NCI-H187 (cell line): ENCODE measurements around the gene E2F1.

Source experiments
- DNase-seq, 2 experiments: peaks; one replicate each; lab custom pipeline; 2025; lab: John Stamatoyannopoulos, UW

The E2F1 gene, protein sequence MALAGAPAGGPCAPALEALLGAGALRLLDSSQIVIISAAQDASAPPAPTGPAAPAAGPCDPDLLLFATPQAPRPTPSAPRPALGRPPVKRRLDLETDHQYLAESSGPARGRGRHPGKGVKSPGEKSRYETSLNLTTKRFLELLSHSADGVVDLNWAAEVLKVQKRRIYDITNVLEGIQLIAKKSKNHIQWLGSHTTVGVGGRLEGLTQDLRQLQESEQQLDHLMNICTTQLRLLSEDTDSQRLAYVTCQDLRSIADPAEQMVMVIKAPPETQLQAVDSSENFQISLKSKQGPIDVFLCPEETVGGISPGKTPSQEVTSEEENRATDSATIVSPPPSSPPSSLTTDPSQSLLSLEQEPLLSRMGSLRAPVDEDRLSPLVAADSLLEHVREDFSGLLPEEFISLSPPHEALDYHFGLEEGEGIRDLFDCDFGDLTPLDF

DNA sequence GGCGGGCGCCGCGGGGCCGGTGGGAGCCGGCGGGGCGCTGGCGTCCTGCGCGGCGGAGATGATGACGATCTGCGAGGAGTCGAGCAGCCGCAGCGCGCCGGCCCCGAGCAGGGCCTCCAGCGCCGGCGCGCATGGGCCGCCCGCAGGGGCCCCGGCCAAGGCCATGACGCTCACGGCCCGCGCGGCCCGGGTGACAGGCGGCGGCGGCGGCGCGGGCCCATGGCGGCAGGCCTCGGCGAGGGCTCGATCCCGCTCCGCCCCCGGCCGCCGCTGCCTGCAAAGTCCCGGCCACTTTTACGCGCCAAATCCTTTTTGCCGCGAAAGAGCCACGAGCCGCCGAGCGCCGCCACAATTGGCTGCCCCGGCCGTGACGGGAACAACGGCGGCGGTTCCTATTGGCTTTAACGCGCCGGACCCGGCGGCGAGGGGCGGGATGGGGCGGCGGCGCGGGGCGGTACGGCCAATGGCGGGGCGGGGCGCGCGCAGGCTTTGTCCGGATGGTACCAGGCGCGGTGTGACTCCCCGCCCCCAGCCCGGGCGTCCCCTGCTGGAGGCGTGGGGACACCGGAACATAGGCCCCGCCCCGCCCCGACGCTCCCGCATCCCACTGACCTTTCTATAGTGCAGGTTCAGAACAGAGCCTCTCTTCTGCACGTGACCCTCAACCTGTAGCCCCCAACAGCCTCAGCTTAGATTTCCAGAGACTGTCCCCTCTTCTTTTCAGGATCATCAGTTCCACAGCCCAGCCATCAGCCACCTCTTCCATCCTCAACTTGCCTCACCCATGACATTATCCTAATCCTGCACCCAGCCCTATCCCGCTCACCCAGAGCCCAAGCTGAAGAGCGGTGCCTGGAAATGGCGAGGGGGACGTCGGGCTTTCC, at the start of gene E2F1:
Gene E2F1, minus strand, starts transcription at position 286 of the 884 bp plus-strand sequence. Its CDS starts 121 bp downstream, at position 165.
- DNase-seq: peak; percentile 84 to 94

DNA sequence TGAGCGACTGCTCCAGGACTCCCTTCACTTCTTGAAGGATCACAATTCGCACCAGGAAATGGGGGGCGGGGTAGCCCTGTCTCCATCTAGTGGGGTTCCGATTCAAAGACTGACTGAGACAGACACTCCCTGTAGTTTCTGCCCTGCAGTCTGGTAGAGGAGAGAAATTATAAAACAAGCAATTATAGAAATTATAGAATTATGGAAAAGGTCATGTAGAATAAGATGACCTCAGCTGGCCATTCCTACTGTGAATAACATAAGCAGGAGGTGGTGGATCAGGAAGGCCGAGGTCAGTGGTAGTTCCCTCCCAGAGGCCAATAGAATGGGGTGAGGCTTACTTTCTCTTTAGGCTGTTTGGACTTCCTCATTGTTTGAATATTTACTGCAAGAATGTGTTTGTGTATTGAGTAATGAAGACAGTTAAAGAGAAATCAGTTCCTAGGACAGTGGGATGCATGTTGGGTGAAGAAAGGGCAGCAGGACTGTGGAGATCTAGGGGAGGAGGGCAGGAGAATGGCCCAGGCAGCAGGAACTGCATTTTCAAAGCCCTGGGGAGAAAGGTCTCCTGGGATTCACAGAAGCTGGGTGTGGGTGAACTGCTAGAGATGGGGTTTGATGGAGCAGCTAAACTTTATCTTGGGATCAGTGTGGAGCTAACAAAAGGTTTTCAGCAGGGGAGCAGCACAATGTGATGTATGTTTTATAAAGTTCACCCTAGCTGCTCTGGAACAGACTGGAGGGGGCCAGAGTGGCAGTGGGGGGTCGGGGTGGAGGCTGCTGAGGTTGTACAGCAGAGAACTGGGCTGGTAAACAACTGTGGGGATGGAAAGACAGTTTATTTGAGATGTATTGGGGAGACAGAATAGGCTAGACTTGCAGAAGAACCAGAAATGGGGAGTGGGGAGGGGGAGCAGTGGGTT, 47.7 kb upstream of the E2F1 start:
- DNase-seq: no peak

DNA sequence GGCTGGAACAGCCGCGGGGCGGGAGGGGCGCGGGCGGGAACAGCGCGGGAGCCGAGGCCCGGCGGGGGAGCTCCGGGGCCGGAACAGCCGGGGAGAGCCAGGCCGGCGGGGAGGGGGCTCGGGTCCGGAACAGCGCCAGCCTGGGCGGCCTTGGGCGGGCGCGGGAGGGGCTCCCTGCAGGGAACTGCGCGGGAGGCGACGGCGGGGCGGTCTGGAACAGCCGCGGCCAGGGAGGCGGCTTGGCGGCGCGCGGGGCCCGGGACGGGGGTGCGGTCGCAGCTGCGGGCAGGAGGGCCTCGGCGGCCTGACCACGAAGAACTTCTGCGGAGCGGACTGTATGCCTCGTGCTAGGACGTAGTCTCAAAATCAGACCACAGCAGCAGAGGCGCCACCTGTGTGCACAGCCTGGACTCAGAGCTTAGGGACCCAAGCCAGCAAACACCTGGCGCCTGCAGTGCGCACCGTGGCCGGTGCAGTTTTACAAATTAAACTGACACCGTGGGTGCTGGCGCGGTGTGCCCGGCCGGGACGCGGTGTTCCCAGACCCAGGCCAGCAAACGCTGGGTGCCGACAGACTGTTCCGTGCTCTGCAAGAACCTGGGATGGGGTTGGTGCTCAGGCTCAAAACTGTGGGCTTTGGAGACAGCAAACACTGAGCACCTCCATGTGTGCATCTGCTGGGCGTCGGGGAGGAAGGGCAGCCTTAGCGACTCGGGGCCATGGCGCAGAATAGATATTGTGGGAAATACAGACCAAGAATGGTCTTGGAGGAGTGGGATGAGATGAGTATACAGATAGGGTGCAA, 46.2 kb upstream of the E2F1 start:
- peak; percentile 90 to 94 for DNase-seq

DNA sequence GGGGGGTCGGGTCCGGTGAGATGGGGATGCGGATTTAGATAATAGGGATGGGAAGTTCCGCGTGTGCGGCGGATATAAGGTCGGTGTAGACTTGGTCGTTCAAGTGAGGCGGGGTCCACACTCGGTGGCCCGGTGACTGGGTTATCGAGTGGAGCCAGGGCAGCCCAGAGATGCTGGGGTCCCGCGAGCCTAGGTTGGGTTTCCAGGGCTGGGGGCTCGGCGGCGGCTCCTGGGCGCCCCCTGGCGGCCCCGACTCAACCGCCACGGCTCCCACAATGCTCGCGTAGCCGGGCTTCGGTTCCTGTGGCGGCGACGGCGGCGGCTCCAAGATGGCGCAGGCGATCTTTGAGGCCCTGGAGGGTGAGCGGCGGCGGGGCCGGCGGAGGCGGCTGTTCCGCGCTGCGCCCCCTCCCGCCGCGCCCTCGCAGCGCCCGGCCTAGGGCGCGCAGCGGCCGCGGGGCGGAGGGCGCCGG, 45.5 kb upstream of the E2F1 start, which contains the start of gene ZNF341:
Gene ZNF341, plus strand, starts transcription at position 304 of the 473 bp plus-strand sequence. Its CDS starts 26 bp downstream, at position 330.
- peak; percentile 90 to 94 for DNase-seq

DNA sequence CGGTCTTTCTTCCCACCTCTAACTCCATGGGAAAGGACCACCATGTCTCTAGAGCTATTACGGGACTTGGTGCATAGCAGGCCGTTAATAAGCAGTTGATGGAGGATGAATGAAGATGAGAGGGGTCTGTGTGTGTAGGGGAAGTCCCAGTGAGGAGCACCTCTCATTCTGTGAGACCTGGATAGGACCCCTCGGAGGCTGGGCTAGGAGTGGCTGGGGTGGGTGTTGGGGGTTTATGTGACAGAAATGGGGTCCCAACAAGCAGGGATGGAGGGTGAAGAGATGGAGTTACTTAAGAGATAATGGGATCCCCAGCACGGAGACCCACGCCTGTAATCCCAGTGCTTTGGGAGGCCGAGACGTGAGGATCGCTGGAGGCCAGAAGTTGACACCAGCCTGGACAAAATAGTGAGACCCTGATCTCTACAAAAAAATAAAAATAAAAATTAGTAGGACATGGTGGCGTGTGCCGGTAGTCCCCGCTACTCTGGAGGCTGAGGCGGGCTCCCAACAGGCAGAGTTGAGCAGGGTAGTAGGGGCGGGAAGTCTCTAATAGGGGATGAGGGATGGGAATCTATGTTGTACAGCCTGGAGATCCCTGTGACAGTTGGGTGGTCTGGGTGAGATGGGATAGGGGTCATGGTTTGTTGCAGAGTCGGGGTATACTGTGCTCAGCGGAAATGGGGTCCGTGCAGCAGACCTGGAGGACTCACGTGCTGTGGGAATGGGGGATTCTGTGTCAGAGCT, 44.9 kb upstream of the E2F1 start:
- no peak for DNase-seq

DNA sequence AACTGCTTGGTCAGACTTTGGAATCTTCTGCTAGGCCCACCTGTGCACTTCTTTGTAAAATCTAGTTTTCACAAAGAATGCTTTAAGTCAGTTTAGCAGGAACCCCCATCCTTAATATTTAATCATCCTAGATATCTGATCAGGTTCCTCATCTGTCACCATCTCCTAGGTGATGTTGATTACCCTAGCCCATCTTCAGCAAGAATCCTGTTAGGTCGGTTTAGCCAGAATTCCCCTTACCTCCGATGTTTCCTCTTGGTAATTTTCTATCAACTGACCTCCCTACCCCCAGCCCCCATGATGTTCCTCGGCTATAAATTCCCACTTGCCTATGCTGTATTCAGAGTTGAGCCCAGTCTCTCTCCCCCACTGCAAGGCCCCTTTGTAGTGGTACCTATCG, 42.9 kb upstream of the E2F1 start:
- no peak for DNase-seq

DNA sequence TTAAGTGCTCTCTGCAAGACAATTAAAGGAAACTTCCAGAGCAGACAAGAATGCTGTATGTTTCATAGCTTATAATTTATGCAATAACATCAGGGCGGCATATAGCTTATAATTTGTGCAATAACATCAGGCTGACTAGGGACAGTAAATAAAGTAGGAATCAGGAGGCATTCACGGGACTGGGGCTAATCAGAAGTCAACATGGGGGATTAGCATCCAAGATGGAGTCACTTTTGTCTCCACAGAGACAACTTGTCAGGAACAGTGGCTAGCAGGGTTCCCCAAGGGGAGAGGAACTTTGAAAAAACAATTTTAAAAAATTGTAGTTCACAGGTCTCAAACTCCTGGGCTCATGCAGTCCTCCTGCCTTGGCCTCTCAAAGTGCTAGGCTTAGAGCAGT, 42.3 kb upstream of the E2F1 start:
- DNase-seq: no peak

DNA sequence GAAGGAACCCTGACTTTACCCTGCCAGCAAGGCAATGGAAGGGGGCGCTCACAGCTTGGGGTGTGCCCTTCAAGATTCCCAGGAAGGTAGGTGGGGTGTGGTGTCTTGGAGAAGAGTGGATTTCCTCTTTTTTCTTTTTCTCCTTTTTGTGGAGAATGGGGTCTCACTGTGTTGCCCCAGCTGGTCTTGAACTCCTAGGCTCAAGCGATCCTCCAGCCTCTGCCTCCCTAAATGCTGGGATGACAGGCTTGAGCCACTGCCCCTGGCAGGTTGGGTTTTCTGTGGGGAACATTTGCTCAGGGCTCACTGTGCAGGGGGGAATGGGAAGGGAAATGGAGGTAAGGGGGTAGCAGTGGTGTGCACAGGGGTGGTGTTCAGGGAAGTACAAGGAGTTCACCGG, 41.6 kb upstream of the E2F1 start:
- DNase-seq: no peak

DNA sequence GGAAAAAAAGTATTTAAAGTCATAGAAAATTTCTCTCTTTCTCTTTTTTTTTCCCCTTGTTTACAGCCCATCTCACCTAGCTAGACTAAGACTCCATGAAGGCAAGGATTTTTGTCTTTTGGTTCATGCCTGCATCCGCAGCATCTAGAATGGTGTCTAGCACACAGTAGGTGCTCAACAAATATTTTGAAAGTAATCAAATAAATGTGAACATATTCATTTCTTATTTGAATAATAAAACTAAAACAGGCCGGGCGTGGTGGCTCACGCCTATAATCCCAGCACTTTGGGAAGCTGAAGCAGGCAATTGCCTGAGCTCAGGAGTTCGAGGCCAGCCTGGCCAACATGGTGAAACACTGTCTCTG, 40.9 kb upstream of the E2F1 start:
- DNase-seq: no peak

DNA sequence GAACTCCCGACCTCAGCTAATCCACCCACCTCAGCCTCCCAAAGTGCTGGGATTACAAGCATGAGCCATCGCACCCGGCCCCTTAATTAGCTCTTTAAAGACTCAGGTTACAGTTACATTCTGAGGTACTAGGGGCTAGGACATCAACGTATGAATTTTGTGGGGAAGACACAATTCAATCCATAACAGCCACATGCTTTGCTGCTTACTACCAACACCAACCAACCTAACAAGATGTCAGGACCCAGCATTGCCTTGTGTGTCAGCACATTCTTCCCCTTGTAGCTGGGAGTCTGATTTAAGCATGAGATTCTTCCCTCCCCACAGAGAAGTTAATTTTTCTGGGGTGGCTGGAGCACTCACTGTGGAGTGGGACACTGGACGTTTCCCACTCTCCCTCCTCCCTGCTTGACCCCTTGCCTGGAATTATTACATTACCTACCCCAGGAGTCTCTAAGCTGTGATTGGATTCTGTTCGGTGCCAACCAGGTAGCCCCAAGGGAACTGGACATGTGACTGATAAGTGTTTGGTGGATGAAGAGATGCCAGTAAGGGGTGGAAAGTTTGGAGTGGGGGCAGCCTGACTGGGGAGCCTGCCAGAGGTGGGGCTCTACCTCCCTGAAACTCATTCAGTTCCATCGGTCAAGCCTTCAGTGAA, 39.6 kb upstream of the E2F1 start:
- DNase-seq: no peak

DNA sequence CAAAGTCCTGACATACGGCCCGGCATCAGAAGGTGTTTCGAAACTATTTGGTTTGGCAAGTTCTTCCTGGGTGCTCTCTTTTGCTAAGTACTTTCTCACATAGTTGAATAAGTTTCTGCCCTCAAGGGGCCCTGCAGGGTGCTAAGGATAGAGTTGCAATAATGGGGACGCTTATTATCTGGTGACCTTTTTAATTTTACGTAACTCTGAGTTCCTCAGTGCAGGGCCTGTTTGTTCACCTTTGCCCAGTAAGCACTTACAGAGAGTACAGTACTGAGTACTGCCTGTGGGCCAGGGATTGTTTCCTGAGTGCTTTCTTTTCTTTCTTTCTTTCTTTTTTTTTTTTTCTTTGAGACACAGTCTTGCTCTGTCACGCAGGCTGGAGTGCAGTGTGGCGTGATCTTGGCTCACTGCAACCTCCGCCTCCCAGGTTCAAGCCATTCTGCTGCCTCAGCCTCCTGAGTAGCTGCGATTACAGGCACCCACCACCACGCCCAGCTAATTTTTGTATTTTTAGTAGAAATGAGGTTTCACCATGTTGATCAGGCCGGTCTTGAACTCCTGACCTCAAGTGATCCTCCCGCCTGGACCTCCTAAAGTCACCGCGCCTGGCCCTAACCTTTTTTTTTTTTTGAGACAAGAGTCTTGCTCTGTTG, 38.4 kb upstream of the E2F1 start:
- no peak for DNase-seq

DNA sequence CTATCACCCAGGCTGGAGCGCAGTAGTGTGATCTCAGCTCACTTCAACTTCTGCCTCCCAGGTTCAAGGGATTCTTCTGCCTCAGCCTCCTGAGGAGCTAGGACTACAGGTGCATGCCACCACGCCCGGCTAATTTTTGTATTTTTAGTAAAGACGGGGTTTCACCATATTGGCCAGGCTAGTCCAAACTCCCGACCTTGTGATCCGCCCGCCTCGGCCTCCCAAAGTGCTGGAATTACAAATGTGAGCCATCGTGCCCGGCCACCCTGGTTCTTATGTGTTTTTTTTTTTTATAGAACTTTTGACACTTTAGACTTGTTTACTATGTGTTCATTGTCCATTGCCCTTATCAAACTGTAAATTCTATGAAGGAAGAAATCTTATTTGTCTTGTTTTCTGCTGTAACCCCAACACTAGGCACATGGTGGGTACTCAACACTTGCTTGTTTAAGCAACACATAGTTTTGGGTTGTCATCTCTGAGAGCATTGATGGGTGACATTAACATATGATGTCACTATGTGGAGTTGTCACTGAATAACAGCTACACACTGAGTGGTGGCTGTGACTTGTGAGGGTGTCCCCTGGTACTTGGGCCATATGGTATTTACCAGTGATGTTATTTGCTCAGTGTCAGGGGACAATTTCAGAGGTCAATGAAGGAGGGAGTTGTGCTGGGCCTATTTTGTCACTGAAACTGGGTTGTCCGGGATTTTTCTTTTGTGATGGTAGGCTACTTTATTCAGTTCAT, 35.4 kb upstream of the E2F1 start:
- no peak for DNase-seq

DNA sequence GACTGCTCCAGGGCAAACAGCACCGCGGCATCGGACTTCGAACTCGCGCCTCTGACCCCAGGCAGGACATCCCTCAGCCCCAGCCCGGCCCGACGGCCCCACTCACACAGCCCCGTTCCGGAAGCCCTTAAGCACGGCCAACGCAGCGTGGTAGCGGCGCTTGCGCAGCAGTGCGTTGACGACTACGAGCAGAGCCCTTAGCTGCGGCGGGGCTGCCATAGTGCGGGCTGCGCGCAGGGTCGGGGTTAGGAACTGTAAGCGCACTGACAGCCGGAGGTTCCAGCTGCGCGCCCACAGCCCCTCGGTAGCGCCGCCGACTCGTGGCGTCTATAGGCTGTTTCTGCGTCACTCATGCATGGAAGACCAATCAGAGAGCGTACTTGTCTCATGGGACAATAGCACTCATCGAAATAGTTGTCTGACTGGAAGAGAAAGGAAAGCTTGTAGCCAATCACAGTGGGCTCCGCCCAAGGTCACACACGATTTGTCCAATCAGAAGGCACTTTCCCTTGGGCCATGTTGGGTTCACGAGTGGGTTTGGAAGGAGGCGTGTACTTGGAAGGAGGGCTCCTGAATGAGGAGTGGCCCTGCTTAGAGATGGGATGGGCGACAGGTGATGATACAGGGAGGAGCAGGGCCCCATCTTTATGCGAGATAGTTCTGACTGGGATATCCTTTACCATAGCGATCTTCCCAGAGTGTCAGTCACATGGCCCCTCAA, 34.0 kb upstream of the E2F1 start, which contains the start of gene PXMP4:
Gene PXMP4, minus strand, starts transcription at position 322 of the 721 bp plus-strand sequence. Its CDS starts 103 bp downstream, at position 219.
- peak; percentile 75 to 81 for DNase-seq

DNA sequence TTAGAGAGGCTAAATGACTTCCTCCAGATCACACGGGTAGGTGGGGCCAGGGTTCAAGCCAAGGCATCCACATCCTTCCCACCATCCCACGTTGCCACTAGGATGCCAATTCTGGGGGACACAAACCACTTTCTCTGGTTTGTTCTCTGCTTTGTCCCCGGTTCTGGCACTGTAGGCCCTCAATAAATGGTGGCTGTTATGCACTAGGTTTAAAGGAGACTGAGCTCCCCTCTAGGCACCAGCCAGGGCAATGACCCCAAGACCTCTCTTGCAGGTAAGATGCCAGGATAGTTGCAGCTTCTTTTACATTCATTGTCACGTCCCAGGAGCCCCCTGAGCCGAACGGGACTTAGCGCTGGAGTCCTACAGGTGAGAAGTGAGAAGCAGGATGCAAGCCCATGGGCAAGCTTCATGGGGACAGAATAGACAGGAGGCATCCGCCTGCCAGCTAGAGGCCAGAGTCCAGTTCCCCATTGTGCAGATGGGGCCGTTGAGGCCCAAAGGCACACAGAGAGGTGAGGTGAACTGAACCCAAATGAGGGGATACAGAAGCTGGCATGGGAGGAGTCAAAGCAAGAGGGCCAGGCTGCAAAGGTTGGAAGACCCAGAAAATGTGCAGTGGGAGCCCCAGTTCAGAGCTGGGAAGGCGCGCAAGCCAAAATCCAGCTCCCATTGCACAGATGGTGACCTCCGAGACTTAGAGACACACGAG, 33.2 kb upstream of the E2F1 start:
- DNase-seq: no peak

DNA sequence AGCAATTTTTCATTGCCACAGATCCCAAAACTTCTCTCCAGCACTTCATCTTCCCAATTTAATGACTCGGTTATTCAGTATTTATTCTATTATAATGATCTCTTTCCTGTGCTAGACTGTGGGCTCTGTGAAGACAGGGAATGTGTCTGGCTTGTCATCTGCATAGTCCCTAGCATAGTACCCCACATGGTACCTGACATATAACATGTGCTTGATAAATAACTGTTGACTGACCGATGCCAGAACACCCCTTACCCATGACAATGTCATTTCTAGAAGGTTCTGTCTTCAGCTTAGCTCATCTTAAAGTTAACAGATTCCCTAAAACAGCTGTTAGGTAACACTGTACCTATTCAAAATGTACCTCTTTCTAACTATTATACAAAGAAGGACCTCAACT, 30.3 kb upstream of the E2F1 start:
- no peak for DNase-seq

DNA sequence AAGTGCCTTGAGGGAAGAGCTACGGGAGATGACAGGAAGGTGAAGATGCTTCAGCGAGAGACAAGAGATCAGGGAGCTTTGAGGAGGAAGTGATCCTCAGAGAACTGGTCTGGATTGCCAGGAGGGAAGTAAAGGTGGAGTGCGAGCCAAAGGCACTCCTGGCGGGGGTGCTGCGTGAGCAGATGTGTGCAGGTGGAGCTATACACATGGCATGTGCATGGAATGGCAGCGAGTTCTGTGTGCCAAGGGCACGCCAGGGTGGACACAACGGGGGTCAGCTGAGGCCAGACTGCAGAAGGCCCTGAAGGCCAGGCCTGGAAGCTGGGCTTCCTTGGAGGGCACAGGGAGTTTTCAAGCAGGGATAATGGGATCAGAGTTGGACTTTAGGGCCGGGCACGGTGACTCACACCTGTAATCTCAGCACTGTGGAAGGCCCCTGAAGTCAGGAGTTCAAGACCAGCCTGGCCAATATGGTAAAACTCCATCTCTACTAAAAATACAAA, 27.7 kb upstream of the E2F1 start:
- DNase-seq: no peak

DNA sequence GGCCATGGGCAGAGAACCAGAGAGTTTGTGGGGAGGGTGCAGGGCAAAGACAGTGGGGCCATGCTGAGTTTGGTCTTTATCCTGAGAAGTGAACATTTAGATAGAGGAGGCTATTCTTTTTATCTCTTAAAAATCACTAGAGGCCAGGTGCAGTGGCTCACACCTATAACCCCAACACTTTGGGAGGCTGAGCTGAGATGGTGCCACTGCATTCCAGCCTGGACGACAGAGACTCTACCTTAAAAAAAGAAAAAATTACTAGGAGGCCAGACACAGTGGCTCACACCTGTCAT, 25.2 kb upstream of the E2F1 start:
- no peak for DNase-seq
